H1 (cell line): ENCODE data around the gene PLEKHA5. TPM values are rescaled to one million over a fixed set of nuclear protein-coding genes. Genes with fewer than 3 reads are reported as not detected.
"Not testable (repeated sequence)": the region's sequence is repeated elsewhere in the genome, so short reads cannot be mapped to it uniquely, and the experiment has no call there.

Experiments used
- CTCF ChIA-PET: fragments of 300-600 bp; sonication (Branson Sonifier 250); formaldehyde crosslinking; loops from one replicate; lab custom pipeline; 2021; ENCODE audit not compliant: partially characterized antibody; lab: Charles Lee
- POLR2A ChIA-PET: fragments of 300-600 bp; sonication (Branson Sonifier 250); formaldehyde crosslinking; loops from one replicate; lab custom pipeline; 2021; ENCODE audit warnings: inconsistent platforms; ENCODE audit not compliant: partially characterized antibody; lab: Charles Lee
- DNase-seq, 2 experiments: peaks; one replicate each; pipeline versions ENCODE4 v3.0.0 to v3.0.0-alpha.2; 2010 to 2022; ENCODE audit warnings: low spot score in 2 of 2, low read depth in 1 of 2, mixed read lengths in 1 of 2
- FAIRE-seq: peaks from 2 replicates; lab custom pipeline; 2011; peaks lifted over from hg19 to GRCh38; lab: Jason Lieb, UNC
- H2AFZ ChIP-seq: 2 replicates; pipeline ENCODE4 v1.8.1; 2012; ENCODE audit warnings: low read length, inconsistent platforms
- H2AK5ac ChIP-seq: 2 replicates; pipeline ENCODE4 v1.6.1; 2013; ENCODE audit warnings: low read depth, low read length
- H2BK120ac ChIP-seq: replicated peaks from 2 replicates; pipeline ENCODE3; 2013; ENCODE audit warnings: low read depth, low read length, inconsistent platforms
- H2BK12ac ChIP-seq: 2 replicates; pipeline ENCODE4 v1.6.1; 2013; ENCODE audit warnings: low read depth, low read length
- H2BK15ac ChIP-seq: 2 replicates; pipeline ENCODE4 v1.6.1; 2013; ENCODE audit warnings: low read length
- H2BK20ac ChIP-seq: 2 replicates; pipeline ENCODE4 v1.6.1; 2013; ENCODE audit warnings: low read length
- H2BK5ac ChIP-seq: 2 replicates; pipeline ENCODE4 v1.6.1; 2013; ENCODE audit warnings: low read depth, low read length
- H3K14ac ChIP-seq: 2 replicates; pipeline ENCODE4 v1.6.1; 2013; ENCODE audit warnings: inconsistent platforms; ENCODE audit not compliant: insufficient read length
- H3K18ac ChIP-seq: 2 replicates; pipeline ENCODE4 v1.6.1; 2013; ENCODE audit warnings: low read length; ENCODE audit errors: extremely low read depth
- H3K23ac ChIP-seq: 2 replicates; pipeline ENCODE4 v1.6.1; 2013; ENCODE audit warnings: inconsistent platforms; ENCODE audit not compliant: insufficient read length
- H3K23me2 ChIP-seq: 2 replicates; pipeline ENCODE4 v1.6.1; 2013; ENCODE audit warnings: low read depth, low read length
- H3K27ac ChIP-seq: 2 replicates; pipeline ENCODE4 v1.6.1; 2011; ENCODE audit warnings: low read depth, low read length, inconsistent platforms
- H3K27me3 ChIP-seq, 4 experiments: replicated peaks in 1 of 4; 1 replicate in 1 of 4; 2 replicates in 3 of 4; pipeline versions ENCODE4 v1.6.1 to v1.8.1; 2011 to 2013; ENCODE audit warnings: low read length in 3 of 4, mild to moderate bottlenecking in 3 of 4, inconsistent platforms in 2 of 4, mixed read lengths in 2 of 4, moderate library complexity in 1 of 4; ENCODE audit not compliant: control insufficient read depth in 3 of 4, insufficient read depth in 3 of 4; ENCODE audit errors: extremely low read depth in 1 of 4
- H3K36me3 ChIP-seq, 4 experiments: 2 replicates each; pipeline versions ENCODE4 v1.6.1 to v1.8.1; 2011 to 2013; ENCODE audit warnings: mild to moderate bottlenecking in 4 of 4, low read length in 3 of 4, moderate library complexity in 2 of 4, control low read depth in 1 of 4, inconsistent platforms in 1 of 4; ENCODE audit not compliant: insufficient read depth in 4 of 4, control insufficient read depth in 2 of 4
- H3K4ac ChIP-seq: replicated peaks from 2 replicates; pipeline ENCODE3; 2013; ENCODE audit warnings: low read length, low read depth, mixed read lengths, inconsistent platforms; ENCODE audit not compliant: insufficient read length
- H3K4me1 ChIP-seq, 4 experiments: replicated peaks in 1 of 4; 1 replicate in 1 of 4; 2 replicates in 3 of 4; pipeline versions ENCODE4 v1.6.1 to v1.8.1; 2011 to 2013; ENCODE audit warnings: low read length in 3 of 4, inconsistent platforms in 2 of 4, mixed read lengths in 1 of 4; ENCODE audit not compliant: insufficient read depth in 4 of 4, control insufficient read depth in 3 of 4
- H3K4me2 ChIP-seq, 2 experiments: 2 replicates each; pipeline versions ENCODE4 v1.6.1 to v1.8.1; 2011 to 2013; ENCODE audit warnings: low read depth in 2 of 2, low read length in 2 of 2, control low read depth in 1 of 2, inconsistent platforms in 1 of 2, mild to moderate bottlenecking in 1 of 2; ENCODE audit not compliant: insufficient read depth in 1 of 2
- H3K4me3 ChIP-seq, 4 experiments: fragments of 200-600, 300-600 bp in 1 of 4; sonication (generic), shearing (Covaris generic), sonication (Bioruptor Twin) in 1 of 4; 2 replicates each; pipeline versions ENCODE4 v1.5.1 to v1.8.1; 2011 to 2016; ENCODE audit warnings: low read length in 4 of 4, low read depth in 3 of 4, control low read depth in 2 of 4, inconsistent platforms in 2 of 4, mild to moderate bottlenecking in 2 of 4, mixed read lengths in 1 of 4, moderate library complexity in 1 of 4; ENCODE audit not compliant: insufficient read depth in 2 of 4; ENCODE audit errors: extremely low read depth in 1 of 4
- H3K56ac ChIP-seq: replicated peaks from 2 replicates; pipeline ENCODE3; 2013; ENCODE audit warnings: low read depth, mild to moderate bottlenecking, mixed read lengths, low read length, inconsistent platforms; ENCODE audit not compliant: insufficient read length
- H3K79me1 ChIP-seq: 2 replicates; pipeline ENCODE4 v1.6.1; 2013; ENCODE audit warnings: low read depth, low read length, control low read depth
- H3K79me2 ChIP-seq, 2 experiments: 2 replicates each; pipeline versions ENCODE4 v1.6.1 to v1.8.1; 2012 to 2013; ENCODE audit warnings: low read length in 2 of 2, mild to moderate bottlenecking in 2 of 2, inconsistent platforms in 1 of 2; ENCODE audit not compliant: insufficient read depth in 2 of 2, control insufficient read depth in 1 of 2
- H3K9ac ChIP-seq, 4 experiments: replicated peaks in 1 of 4; 1 replicate in 1 of 4; 2 replicates in 3 of 4; pipeline versions ENCODE4 v1.6.1 to v1.8.1; 2011 to 2013; ENCODE audit warnings: low read depth in 3 of 4, low read length in 3 of 4, control low read depth in 2 of 4, mild to moderate bottlenecking in 2 of 4, moderate library complexity in 2 of 4, inconsistent platforms in 1 of 4; ENCODE audit errors: extremely low read depth in 1 of 4
- H3K9me3 ChIP-seq, 2 experiments: 2 replicates each; pipeline versions ENCODE4 v1.6.1 to v1.8.1; 2012 to 2013; ENCODE audit warnings: mild to moderate bottlenecking in 2 of 2, moderate library complexity in 2 of 2, control low read depth in 1 of 2, inconsistent platforms in 1 of 2, low read depth in 1 of 2, low read length in 1 of 2, mixed read lengths in 1 of 2; ENCODE audit not compliant: insufficient read depth in 2 of 2
- H4K20me1 ChIP-seq, 2 experiments: replicated peaks in 1 of 2; 2 replicates each; pipeline versions ENCODE3 to v1.8.1; 2011 to 2013; ENCODE audit warnings: inconsistent platforms in 2 of 2, low read length in 2 of 2, mild to moderate bottlenecking in 1 of 2; ENCODE audit not compliant: insufficient read depth in 2 of 2, control insufficient read depth in 1 of 2
- H4K5ac ChIP-seq: 2 replicates; pipeline ENCODE4 v1.6.1; 2013; ENCODE audit warnings: low read length, low read depth, mixed read lengths, inconsistent platforms; ENCODE audit not compliant: insufficient read length
- H4K8ac ChIP-seq: 2 replicates; pipeline ENCODE4 v1.8.0; 2013; ENCODE audit warnings: mild to moderate bottlenecking, moderate library complexity, low read length, inconsistent platforms; ENCODE audit not compliant: insufficient read depth; ENCODE audit errors: extremely low read depth
- H4K91ac ChIP-seq: replicated peaks from 2 replicates; pipeline ENCODE3; 2013; ENCODE audit warnings: low read length, mixed read lengths, inconsistent platforms; ENCODE audit not compliant: insufficient read length
- WGBS, 2 experiments: shearing (Covaris generic) in 1 of 2; methylation state at CpG; one replicate each; pipeline versions ENCODE4 v1.1.6 to v1.1.7; 2013 to 2015; ENCODE audit warnings: low lambda C conversion rate in 2 of 2, mixed read lengths in 2 of 2, inconsistent platforms in 1 of 2, low coverage in 1 of 2, missing lambda C conversion rate in 1 of 2; ENCODE audit not compliant: insufficient replicate concordance in 2 of 2, insufficient coverage in 1 of 2, insufficient read length in 1 of 2; ENCODE audit errors: extremely low coverage in 1 of 2, missing lambda C conversion rate in 1 of 2; 5-methylcytosine and 5-hydroxymethylcytosine counted together
- polyA plus RNA-seq, 7 experiments: library from polyadenylated mRNA; depleted of rRNA in 3 of 7; stranded (reverse) in 5 of 7; unstranded in 2 of 7; fragments of >200 nt in 5 of 7; fragments of 200-250 nt in 2 of 7; gene quantifications; 1 replicate in 5 of 7; 2 replicates in 1 of 7; 4 replicates in 1 of 7; pipeline versions ENCODE4 v1.2.1 to v1.2.3, GENCODE V29; 2011 to 2013; ENCODE audit warnings: missing spikeins in 2 of 7, mixed read lengths in 2 of 7
- total RNA-seq: library from RNA; stranded (reverse); fragmentation: NEBNext Ultra II Directional; extraction: Animal tissue kit (Norgen Biotek cat#: 25700); gene quantifications from 2 replicates; pipeline ENCODE4 v1.2.1, GENCODE V29; 2021

The PLEKHA5 gene
- total and polyA plus RNA-seq, 2 of the 8 experiments (the other 6 are each of a cell fraction or from before 2014, with no cell fraction given), result 17.2 to 66.1 TPM

DNA sequence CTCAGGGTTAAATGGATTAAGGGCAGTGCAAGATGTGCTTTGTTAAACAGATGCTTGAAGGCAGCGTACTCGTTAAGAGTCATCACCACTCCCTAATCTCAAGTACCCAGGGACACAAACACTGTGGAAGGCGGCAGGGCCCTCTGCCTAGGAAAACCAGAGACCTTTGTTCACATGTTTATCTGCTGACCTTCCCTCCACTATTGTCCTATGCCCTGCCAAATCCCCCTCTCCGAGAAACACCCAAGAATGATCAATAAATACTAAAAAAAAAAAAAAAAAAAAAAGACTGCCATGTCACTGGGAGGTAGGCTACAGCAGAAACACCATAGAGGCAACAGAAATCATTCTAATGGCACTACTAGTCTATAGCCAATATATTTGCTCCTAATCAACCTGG is 37.1 kb upstream of the PLEKHA5 start:
- H3K56ac ChIP-seq, H2BK20ac ChIP-seq, DNase-seq, H4K5ac ChIP-seq, H3K9me3 ChIP-seq, H2BK120ac ChIP-seq, H3K27me3 ChIP-seq, H3K23ac ChIP-seq, H3K27ac ChIP-seq, H3K79me2 ChIP-seq, H3K9ac ChIP-seq, H4K8ac ChIP-seq, H2BK5ac ChIP-seq, H3K23me2 ChIP-seq, H3K79me1 ChIP-seq, H4K20me1 ChIP-seq, H3K36me3 ChIP-seq, POLR2A ChIA-PET, H3K14ac ChIP-seq, H2BK15ac ChIP-seq, H3K18ac ChIP-seq, H3K4ac ChIP-seq, H3K4me1 ChIP-seq, H2BK12ac ChIP-seq, H4K91ac ChIP-seq, H3K4me3 ChIP-seq, H3K4me2 ChIP-seq, FAIRE-seq, H2AK5ac ChIP-seq, H2AFZ ChIP-seq: not testable (repeated sequence)
- CTCF ChIA-PET, result interaction anchor here (0.6 kb wide), 1 partner anchor 272 kb away, joined by 3 read pairs; no protein-coding TSS in a partner anchor
- whole genome bisulfite sequencing, 2 experiments, result 89% methylated on average over 4 of the region's 4 CpGs; no CpG with 5 or more reads in 1 of the 2 experiments
